Kidney (tissue), 14 donors: ENCODE measurements around the gene CHMP1A. TPM values are rescaled to one million over a fixed set of nuclear protein-coding genes. Genes with fewer than 3 reads are reported as not detected.

Experiments
- DNase-seq, 5 donors: peaks; one replicate each; pipeline ENCODE4 v3.0.0-alpha.2; 2013 to 2020
- FAIRE-seq: peaks from 2 replicates; lab custom pipeline; 2012; peaks lifted over from hg19 to GRCh38; lab: Jason Lieb, UNC
- H3K27ac ChIP-seq, 2 donors: one replicate each; pipeline ENCODE4 v1.7.0; 2013; ENCODE audit warnings: low read depth in 2 of 2, low read length in 2 of 2, inconsistent platforms in 1 of 2
- H3K27me3 ChIP-seq: one replicate; pipeline ENCODE4 v1.7.1; 2013; ENCODE audit warnings: low read length, inconsistent platforms; ENCODE audit not compliant: control insufficient read depth, insufficient read depth
- H3K36me3 ChIP-seq, 3 donors: one replicate each; pipeline versions ENCODE4 v1.7.0 to v1.7.1; 2013; ENCODE audit warnings: low read length in 3 of 3, control low read depth in 1 of 3, inconsistent platforms in 1 of 3; ENCODE audit not compliant: insufficient read depth in 3 of 3, control insufficient read depth in 2 of 3
- H3K4me1 ChIP-seq, 3 donors: one replicate each; pipeline versions ENCODE4 v1.7.0 to v1.7.1; 2013; ENCODE audit warnings: low read length in 3 of 3, inconsistent platforms in 1 of 3, low read depth in 1 of 3; ENCODE audit not compliant: control insufficient read depth in 2 of 3, insufficient read depth in 2 of 3
- H3K4me3 ChIP-seq, 3 donors: one replicate each; pipeline versions ENCODE4 v1.7.0 to v1.8.1; 2013; ENCODE audit warnings: low read length in 3 of 3, control low read depth in 1 of 3, inconsistent platforms in 1 of 3
- H3K9ac ChIP-seq, 3 donors: one replicate each; pipeline versions ENCODE4 v1.7.0 to v1.7.1; 2013; ENCODE audit warnings: low read length in 3 of 3, control low read depth in 1 of 3, inconsistent platforms in 1 of 3
- H3K9me3 ChIP-seq, 3 donors: one replicate each; pipeline versions ENCODE4 v1.7.0 to v1.7.1; 2013; ENCODE audit warnings: low read length in 3 of 3, control low read depth in 1 of 3, inconsistent platforms in 1 of 3; ENCODE audit not compliant: control insufficient read depth in 2 of 3, insufficient read depth in 1 of 3
- intact Hi-C: fragments of 100-400 bp; cut with DNase I; formaldehyde crosslinking; loops from one replicate; pipeline ENCODE4 v1.11.1; 2022
- polyA plus RNA-seq: library from polyadenylated mRNA; stranded (reverse); fragments of 350-450 nt; fragmentation: Illumina TruSeq; extraction: RNeasy Lipid Tissue Mini Kit (QIAGEN cat#74804); gene quantifications from one replicate; pipeline ENCODE4 v1.2.3, GENCODE V29; 2014; ENCODE audit warnings: low read depth, low replicate concordance; ENCODE audit not compliant: insufficient read depth
- total RNA-seq: library from RNA; stranded (reverse); fragmentation: NEBNext Ultra II Directional; extraction: Animal tissue kit (Norgen Biotek cat#: 25700); gene quantifications from one replicate; pipeline ENCODE4 v1.2.1, GENCODE V29; 2021
- TF ChIP-seq, protein P1 (sequence below): IDR thresholded peaks from 3 replicates; pipeline ENCODE4 v1.5.1; 2012; ENCODE audit warnings: mild to moderate bottlenecking, moderate library complexity, borderline replicate concordance; ENCODE audit not compliant: insufficient read depth; ENCODE audit errors: extremely low read depth
- donor health status: control.
- donor health status: control.
- donor health status: control.
- donor health status: control.
- donor health status: control.
- donor health status: DM: yes; HTN: yes; CAD: no.
- donor health status: Normal renal cell carcinoma (clear cell type).

Gene CHMP1A
- total and polyA plus RNA-seq, 2 donors from 2014 or later = 71.3 to 96.1 TPM

DNA sequence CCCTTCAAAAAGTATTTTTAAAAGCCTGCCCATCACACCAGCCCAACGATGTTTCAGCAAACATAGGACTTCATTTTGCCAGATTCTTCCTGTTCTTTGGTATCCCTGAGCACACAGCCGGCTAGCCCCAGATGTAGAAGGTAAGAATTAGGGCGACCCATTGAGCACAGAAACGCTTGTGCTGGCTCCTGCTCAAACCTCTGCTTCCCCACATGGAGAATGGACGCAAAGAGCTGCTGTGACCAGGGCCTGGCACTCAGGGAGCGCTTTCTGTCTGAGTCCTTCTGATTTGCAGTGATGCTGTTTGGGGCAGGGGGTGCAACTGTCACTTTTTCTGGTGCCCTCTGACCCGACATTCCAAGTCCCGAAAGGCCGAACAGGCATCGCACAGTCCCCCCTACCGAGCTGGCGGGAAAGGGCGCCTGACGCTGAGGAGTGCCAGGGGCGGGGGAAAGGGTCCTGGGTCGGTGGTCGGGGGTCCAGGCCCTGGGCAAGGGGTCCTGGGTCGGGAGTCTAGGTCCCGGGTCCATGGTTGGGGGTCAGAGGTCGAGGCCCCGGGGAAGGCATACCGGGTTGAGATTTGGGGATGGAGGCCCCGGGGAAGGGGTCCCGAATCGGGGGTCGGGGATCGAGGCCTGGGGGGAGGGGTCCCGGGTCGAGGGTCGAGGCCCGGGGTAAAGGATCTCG lies 930 bp downstream of the CHMP1A start:
- peaks cover under 1 to 2% (median 2%) of the 10 kb centered on the region in 3 donors for H3K36me3 ChIP-seq
- H3K4me3 ChIP-seq = peak overlapping the region in 2 of 3 donors; percentile 42 to 89
- H3K4me1 ChIP-seq = peaks cover 0 to 13% (median 5%) of the 10 kb centered on the region in 3 donors
- intact Hi-C loops = no loop called here
- H3K27me3 ChIP-seq = no peaks in the 10 kb centered on the region
- H3K9me3 ChIP-seq = no peaks in the 10 kb centered on the region
- peak overlapping the region in 1 of 3 donors; percentile 81 for H3K9ac ChIP-seq
- TF ChIP-seq, protein P1, sequence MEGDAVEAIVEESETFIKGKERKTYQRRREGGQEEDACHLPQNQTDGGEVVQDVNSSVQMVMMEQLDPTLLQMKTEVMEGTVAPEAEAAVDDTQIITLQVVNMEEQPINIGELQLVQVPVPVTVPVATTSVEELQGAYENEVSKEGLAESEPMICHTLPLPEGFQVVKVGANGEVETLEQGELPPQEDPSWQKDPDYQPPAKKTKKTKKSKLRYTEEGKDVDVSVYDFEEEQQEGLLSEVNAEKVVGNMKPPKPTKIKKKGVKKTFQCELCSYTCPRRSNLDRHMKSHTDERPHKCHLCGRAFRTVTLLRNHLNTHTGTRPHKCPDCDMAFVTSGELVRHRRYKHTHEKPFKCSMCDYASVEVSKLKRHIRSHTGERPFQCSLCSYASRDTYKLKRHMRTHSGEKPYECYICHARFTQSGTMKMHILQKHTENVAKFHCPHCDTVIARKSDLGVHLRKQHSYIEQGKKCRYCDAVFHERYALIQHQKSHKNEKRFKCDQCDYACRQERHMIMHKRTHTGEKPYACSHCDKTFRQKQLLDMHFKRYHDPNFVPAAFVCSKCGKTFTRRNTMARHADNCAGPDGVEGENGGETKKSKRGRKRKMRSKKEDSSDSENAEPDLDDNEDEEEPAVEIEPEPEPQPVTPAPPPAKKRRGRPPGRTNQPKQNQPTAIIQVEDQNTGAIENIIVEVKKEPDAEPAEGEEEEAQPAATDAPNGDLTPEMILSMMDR = no peak
- no peak overlapping the region for H3K27ac ChIP-seq
- FAIRE-seq (no peak), DNase-seq (peak in 1 of 5 donors; percentile 83)

DNA sequence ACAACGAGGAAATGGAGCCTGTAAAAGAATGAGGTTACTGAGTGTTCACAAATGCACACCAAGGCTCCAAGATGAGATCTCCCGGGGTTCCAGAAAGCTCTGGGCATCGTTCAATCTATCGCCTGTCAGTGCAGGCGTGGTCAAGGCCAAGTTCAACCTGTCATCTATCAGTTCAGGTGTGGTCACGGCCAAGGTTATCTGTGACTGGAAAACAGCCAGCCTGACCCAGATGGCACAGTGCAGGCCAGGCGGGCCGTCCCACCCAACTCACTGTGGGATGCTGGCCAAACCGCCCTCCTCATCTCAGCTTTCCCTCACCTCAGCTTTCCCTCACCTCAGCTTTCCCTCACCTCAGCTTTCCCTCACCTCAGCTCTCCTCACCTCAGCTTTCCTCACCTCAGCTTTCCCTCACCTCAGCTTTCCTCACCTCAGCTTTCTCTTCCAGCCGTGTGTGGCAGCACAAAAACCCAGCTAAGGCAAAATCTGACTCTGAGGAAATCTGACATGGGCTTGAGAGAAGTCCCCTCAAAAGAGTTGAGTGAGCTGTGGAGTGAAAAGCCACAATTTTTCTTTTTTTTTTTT lies 2.4 kb downstream of the CHMP1A start:
- Histone ChIP-seq H3K4me3 (no peak overlapping the region), H3K9me3 (no peaks in the 10 kb centered on the region), H3K9ac (no peak overlapping the region), H3K27me3 (no peaks in the 10 kb centered on the region), H3K36me3 (peaks cover 0 to 3% (median 3%) of the 10 kb centered on the region in 3 donors), H3K27ac (no peak overlapping the region), H3K4me1 (peaks cover 0 to 13% (median 5%) of the 10 kb centered on the region in 3 donors)
- FAIRE-seq (no peak), DNase-seq (no peak)
- intact Hi-C loops = no loop called here
- TF ChIP-seq, protein P1 = no peak

DNA sequence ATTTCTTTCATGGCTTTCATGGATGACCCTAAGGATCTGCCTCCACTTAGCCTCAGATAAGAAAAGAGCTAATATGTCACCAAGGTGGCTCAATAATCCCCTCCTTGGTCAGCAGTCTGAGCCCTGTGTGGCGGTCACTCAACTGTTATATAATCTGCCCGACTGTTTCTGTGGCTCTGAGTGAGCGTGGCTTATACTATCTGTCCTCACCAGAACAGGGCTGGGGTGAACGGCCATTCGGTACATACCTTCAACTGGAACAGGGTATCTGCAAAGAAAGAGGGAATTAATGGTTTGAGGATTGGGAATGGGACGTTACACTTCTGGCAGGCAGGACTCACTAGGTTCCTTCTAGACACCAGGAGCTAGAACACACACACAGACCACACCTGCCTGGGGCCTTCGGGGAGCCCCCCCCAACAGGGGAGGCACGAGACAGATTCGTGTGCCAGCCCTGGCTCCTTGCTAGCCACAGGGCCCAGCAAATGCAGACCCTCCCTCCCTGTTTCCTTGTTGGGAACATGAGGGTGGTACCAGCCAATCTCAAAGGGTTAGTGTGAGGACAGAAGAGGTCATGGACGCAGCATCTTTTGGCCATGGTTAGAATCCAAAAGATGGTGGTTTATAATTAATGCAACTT lies 3.7 kb downstream of the CHMP1A start:
- FAIRE-seq = no peak
- intact Hi-C loops = no loop called here

More for the DNA sequence above, 3.7 kb downstream of the CHMP1A start:
- Histone ChIP-seq H3K27me3 (no peaks in the 10 kb centered on the region), H3K4me1 (peaks cover 0 to 13% (median 5%) of the 10 kb centered on the region in 3 donors), H3K9me3 (no peaks in the 10 kb centered on the region), H3K4me3 (no peak overlapping the region), H3K9ac (no peak overlapping the region), H3K36me3 (peaks cover 0 to 3% (median 3%) of the 10 kb centered on the region in 3 donors), H3K27ac (no peak overlapping the region)
- TF ChIP-seq, protein P1 = no peak
- DNase-seq = no peak
